Body of pancreas (tissue), 4 donors: Measurements from ENCODE around the gene CA12.
A peak's percentile ranks its signal among the peaks of the same experiment; 100 is the strongest.

Source experiments
- POLR2A ChIP-seq, 3 donors: fragments of 450-650 bp; IDR thresholded peaks; one replicate each; pipeline ENCODE4 v1.6.1; 2016; ENCODE audit warnings: antibody characterized with exemption in 3 of 3, mild to moderate bottlenecking in 2 of 3
- TF ChIP-seq, protein P1 (sequence below), 7 experiments: fragments of 450-650 bp in 4 of 7; fragments of 200-600 bp in 3 of 7; sonication (generic) in 3 of 7; IDR thresholded peaks; one replicate each; pipeline ENCODE4 v1.5.1; 2016 to 2019; ENCODE audit warnings: antibody characterized with exemption in 7 of 7

GRCh38 chr15:63353887-63354286, 27.8 kb downstream of the CA12 start:
- TF ChIP-seq, protein P1, sequence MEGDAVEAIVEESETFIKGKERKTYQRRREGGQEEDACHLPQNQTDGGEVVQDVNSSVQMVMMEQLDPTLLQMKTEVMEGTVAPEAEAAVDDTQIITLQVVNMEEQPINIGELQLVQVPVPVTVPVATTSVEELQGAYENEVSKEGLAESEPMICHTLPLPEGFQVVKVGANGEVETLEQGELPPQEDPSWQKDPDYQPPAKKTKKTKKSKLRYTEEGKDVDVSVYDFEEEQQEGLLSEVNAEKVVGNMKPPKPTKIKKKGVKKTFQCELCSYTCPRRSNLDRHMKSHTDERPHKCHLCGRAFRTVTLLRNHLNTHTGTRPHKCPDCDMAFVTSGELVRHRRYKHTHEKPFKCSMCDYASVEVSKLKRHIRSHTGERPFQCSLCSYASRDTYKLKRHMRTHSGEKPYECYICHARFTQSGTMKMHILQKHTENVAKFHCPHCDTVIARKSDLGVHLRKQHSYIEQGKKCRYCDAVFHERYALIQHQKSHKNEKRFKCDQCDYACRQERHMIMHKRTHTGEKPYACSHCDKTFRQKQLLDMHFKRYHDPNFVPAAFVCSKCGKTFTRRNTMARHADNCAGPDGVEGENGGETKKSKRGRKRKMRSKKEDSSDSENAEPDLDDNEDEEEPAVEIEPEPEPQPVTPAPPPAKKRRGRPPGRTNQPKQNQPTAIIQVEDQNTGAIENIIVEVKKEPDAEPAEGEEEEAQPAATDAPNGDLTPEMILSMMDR (IDR thresholded peaks at IDR 0.05): no peak
- TF ChIP-seq POLR2A (IDR thresholded peaks at IDR 0.05): peak in 1 of 3 donors; percentile 10
